B cell (primary cell): ENCODE results near the gene SMIM13. TPM values are rescaled to one million over a fixed set of nuclear protein-coding genes. Genes with fewer than 3 reads are reported as not detected.

Experiments used
- ATAC-seq: fragments of 200-7000 bp; cut with Tn5 transposase; one replicate; pipeline ENCODE4 v1.10.0; 2021; ENCODE audit warnings: low read depth, mild to moderate bottlenecking, moderate number of reproducible peaks, moderate library complexity
- CTCF ChIA-PET: fragments of 350-600 bp; sonication (Branson Sonifier 250); formaldehyde crosslinking; loops from one replicate; lab custom pipeline; 2021; ENCODE audit warnings: antibody characterized with exemption, inconsistent platforms; lab: Charles Lee
- POLR2A ChIA-PET: fragments of 350-600 bp; sonication (Branson Sonifier 250); formaldehyde crosslinking; loops from one replicate; lab custom pipeline; 2021; ENCODE audit warnings: antibody characterized with exemption; lab: Charles Lee
- DNase-seq: peaks from one replicate; pipeline ENCODE4 v3.0.0; 2013
- H2AFZ ChIP-seq: 2 replicates; pipeline ENCODE4 v1.6.1; 2012; ENCODE audit warnings: mild to moderate bottlenecking, low read depth, low read length; ENCODE audit not compliant: insufficient read depth, poor library complexity, severe bottlenecking
- H3K27ac ChIP-seq, 2 donors: 1 replicate in 1 of 2; 2 replicates in 1 of 2; pipeline ENCODE4 v1.5.1; 2012 to 2013; ENCODE audit warnings: low read length in 2 of 2, mild to moderate bottlenecking in 2 of 2, moderate library complexity in 1 of 2
- H3K27me3 ChIP-seq, 4 experiments: fragments of 200-600 bp in 1 of 4; sonication (generic) in 1 of 4; replicated peaks in 1 of 4; 1 replicate in 2 of 4; 2 replicates in 2 of 4; pipeline versions ENCODE4 v1.6.1 to v1.7.0; 2013 to 2016; ENCODE audit warnings: low read length in 3 of 4, mild to moderate bottlenecking in 2 of 4, mixed read lengths in 1 of 4, moderate library complexity in 1 of 4; ENCODE audit not compliant: insufficient read depth in 4 of 4, control insufficient read depth in 3 of 4; ENCODE audit errors: control extremely low read depth in 1 of 4
- H3K36me3 ChIP-seq, 2 experiments: replicated peaks in 1 of 2; 1 replicate in 1 of 2; 2 replicates in 1 of 2; pipeline versions ENCODE4 v1.6.1 to v1.7.1; 2013; ENCODE audit warnings: low read length in 1 of 2; ENCODE audit not compliant: insufficient read depth in 2 of 2, control insufficient read depth in 1 of 2; ENCODE audit errors: control extremely low read depth in 1 of 2, extremely low read depth in 1 of 2
- H3K4me1 ChIP-seq, 2 donors: fragments of 200-600 bp in 1 of 2; sonication (generic) in 1 of 2; 1 replicate in 1 of 2; 2 replicates in 1 of 2; pipeline versions ENCODE4 v1.5.1 to v1.6.1; 2013 to 2017; ENCODE audit warnings: low read length in 2 of 2; ENCODE audit not compliant: control insufficient read depth in 2 of 2, insufficient read depth in 2 of 2
- H3K4me2 ChIP-seq: replicated peaks from 2 replicates; pipeline ENCODE3; 2012; ENCODE audit warnings: mild to moderate bottlenecking, low read depth, low read length; ENCODE audit not compliant: poor library complexity, severe bottlenecking
- H3K4me3 ChIP-seq, 5 experiments: fragments of 200-600 bp in 1 of 5; sonication (generic) in 1 of 5; 1 replicate in 3 of 5; 2 replicates in 2 of 5; pipeline versions ENCODE4 v1.5.1 to v1.7.0; 2011 to 2016; ENCODE audit warnings: low read length in 4 of 5, mild to moderate bottlenecking in 4 of 5, low read depth in 2 of 5, control low read depth in 1 of 5, moderate library complexity in 1 of 5; ENCODE audit not compliant: insufficient read depth in 1 of 5; ENCODE audit errors: control extremely low read depth in 1 of 5, extremely low read depth in 1 of 5
- H3K79me2 ChIP-seq: fragments of 200-600 bp; sonication (generic); one replicate; pipeline ENCODE4 v1.6.0; 2016; ENCODE audit warnings: low read length; ENCODE audit not compliant: control insufficient read depth, insufficient read depth
- H3K9ac ChIP-seq: fragments of 200-600 bp; sonication (generic); 2 replicates; pipeline ENCODE4 v1.6.1; 2017; ENCODE audit warnings: mild to moderate bottlenecking, low read length, moderate library complexity
- H3K9me3 ChIP-seq, 3 donors: one replicate each; pipeline versions ENCODE4 v1.6.1 to v1.7.1; 2013; ENCODE audit warnings: low read length in 2 of 3; ENCODE audit not compliant: control insufficient read depth in 2 of 3, insufficient read depth in 1 of 3; ENCODE audit errors: control extremely low read depth in 1 of 3
- H4K20me1 ChIP-seq: 2 replicates; pipeline ENCODE4 v1.6.0; 2012; ENCODE audit warnings: mild to moderate bottlenecking, low read length; ENCODE audit not compliant: insufficient read depth, control insufficient read depth, poor library complexity, severe bottlenecking
- H3K27ac Mint-ChIP-seq: one replicate; pipeline ENCODE4 v1.8.0; 2021; ENCODE audit warnings: mixed read lengths
- H3K27me3 Mint-ChIP-seq: one replicate; pipeline ENCODE4 v1.8.0; 2021; ENCODE audit warnings: mixed read lengths
- H3K4me1 Mint-ChIP-seq: one replicate; pipeline ENCODE4 v1.8.0; 2021; ENCODE audit warnings: mixed read lengths
- H3K4me3 Mint-ChIP-seq: one replicate; pipeline ENCODE4 v1.8.0; 2021; ENCODE audit warnings: mixed read lengths
- H3K9me3 Mint-ChIP-seq: one replicate; pipeline ENCODE4 v1.8.0; 2022; ENCODE audit warnings: mixed read lengths; ENCODE audit not compliant: insufficient read depth
- EZH2 ChIP-seq: IDR thresholded peaks from 2 replicates; pipeline ENCODE4 v1.6.1; 2012; ENCODE audit warnings: borderline replicate concordance, low read depth, mild to moderate bottlenecking, moderate library complexity, low read length; ENCODE audit not compliant: insufficient read depth, poor library complexity, severe bottlenecking
- WGBS: methylation state at CpG from one replicate; pipeline ENCODE4 v1.1.5; 2013; ENCODE audit warnings: missing lambda C conversion rate; ENCODE audit not compliant: insufficient coverage; 5-methylcytosine and 5-hydroxymethylcytosine counted together
- intact Hi-C: fragments of 100-400 bp; cut with micrococcal nuclease; formaldehyde crosslinking; loops from one replicate; pipeline ENCODE4 v1.10.0; 2022
- polyA plus RNA-seq: library from polyadenylated mRNA; depleted of rRNA; stranded (reverse); fragments of >200 nt; gene quantifications from 2 replicates; pipeline ENCODE4 v1.2.3, GENCODE V29; 2012
- total RNA-seq, 2 donors: library from RNA; stranded (reverse); fragments of 120-200 nt in 1 of 2; gene quantifications; 1 replicate in 1 of 2; 2 replicates in 1 of 2; pipeline versions ENCODE4 v1.2.3 to v1.2.4, GENCODE V29; 2013 to 2022
- TF ChIP-seq, protein P1 (sequence below): fragments of 200-600 bp; IDR thresholded peaks from one replicate; pipeline ENCODE4 v1.8.0; 2022; ENCODE audit warnings: antibody characterized with exemption, mild to moderate bottlenecking

The SMIM13 gene
- total and polyA plus RNA-seq, 2 donors (not counting 1 experiment from before 2014, with no cell fraction given), result 2.1 to 5.5 TPM

DNA sequence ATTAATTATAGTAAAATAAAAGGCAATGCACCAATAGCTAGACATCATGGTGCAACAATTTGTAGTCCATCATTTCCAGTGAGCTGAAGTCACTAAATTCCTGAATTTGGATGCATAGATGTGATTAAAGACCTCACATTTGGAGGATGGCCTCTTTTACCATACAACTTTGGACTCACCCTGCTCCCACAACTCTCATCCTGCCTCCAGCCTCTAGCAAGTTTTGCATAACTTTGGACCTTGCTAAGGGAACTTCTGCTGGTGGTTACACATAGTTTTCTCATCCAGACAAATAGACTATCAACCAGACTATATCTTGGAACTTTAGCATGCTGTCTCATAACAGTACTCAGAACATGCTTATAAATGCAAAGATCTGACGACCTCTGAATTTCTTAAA is 36.8 kb upstream of the SMIM13 start:
- H3K4me3 ChIP-seq, result no peak overlapping the region
- ChIA-PET POLR2A (no interaction called here), CTCF (interaction anchor here (0.7 to 1.1 kb wide), 3 partner anchors 10 to 281 kb away, joined by 3 to 6 read pairs (median 4); no protein-coding TSS in a partner anchor)
- no peaks in the 10 kb centered on the region for H3K4me1 ChIP-seq
- no peak overlapping the region for H3K27ac ChIP-seq
- H4K20me1 ChIP-seq, result no peaks in the 10 kb centered on the region
- no peak overlapping the region for H3K9ac ChIP-seq
- ATAC-seq, result no peak
- Mint-ChIP-seq H3K9me3 (no peaks in the 10 kb centered on the region), H3K4me1 (no peaks in the 10 kb centered on the region), H3K27ac (no peak overlapping the region), H3K27me3 (peaks cover 23% of the 10 kb centered on the region), H3K4me3 (no peak overlapping the region)
- WGBS, result no CpG with 5 or more reads among the region's 1 CpG
- H3K9me3 ChIP-seq, result peaks cover 0 to 4% (median 0%) of the 10 kb centered on the region in 3 donors
- no peak overlapping the region for H3K4me2 ChIP-seq
- no peak overlapping the region for H2AFZ ChIP-seq
- peaks cover 0 to 7% (median 3%) of the 10 kb centered on the region in 4 experiments for H3K27me3 ChIP-seq
- TF ChIP-seq, protein P1, sequence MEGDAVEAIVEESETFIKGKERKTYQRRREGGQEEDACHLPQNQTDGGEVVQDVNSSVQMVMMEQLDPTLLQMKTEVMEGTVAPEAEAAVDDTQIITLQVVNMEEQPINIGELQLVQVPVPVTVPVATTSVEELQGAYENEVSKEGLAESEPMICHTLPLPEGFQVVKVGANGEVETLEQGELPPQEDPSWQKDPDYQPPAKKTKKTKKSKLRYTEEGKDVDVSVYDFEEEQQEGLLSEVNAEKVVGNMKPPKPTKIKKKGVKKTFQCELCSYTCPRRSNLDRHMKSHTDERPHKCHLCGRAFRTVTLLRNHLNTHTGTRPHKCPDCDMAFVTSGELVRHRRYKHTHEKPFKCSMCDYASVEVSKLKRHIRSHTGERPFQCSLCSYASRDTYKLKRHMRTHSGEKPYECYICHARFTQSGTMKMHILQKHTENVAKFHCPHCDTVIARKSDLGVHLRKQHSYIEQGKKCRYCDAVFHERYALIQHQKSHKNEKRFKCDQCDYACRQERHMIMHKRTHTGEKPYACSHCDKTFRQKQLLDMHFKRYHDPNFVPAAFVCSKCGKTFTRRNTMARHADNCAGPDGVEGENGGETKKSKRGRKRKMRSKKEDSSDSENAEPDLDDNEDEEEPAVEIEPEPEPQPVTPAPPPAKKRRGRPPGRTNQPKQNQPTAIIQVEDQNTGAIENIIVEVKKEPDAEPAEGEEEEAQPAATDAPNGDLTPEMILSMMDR, result no peak
- no peaks in the 10 kb centered on the region for H3K79me2 ChIP-seq
- no peaks in the 10 kb centered on the region for H3K36me3 ChIP-seq
- no peak for DNase-seq
- intact Hi-C loops, result no loop called here

DNA sequence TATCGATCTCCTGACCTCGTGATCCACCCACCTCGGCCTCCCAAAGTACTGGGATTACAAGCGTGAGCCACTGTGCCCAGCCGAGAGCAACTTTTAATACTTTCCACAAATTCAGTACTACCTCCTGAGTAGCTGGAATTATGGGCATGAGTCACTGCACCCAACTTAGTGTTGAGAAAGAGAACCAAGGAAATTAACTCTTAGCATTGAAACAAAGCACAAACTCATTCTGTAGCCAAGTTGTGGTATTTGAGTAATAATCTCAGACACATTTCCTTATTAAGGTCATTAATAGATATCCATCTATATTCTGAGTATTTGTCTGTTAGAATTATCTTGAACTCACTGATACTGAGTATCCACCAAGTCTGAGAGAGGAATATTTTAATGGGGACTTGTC is 35.2 kb upstream of the SMIM13 start:
- intact Hi-C loops, result no loop called here
- Histone ChIP-seq H4K20me1 (no peaks in the 10 kb centered on the region), H3K4me3 (no peak overlapping the region), H3K27ac (no peak overlapping the region), H3K27me3 (peaks cover 0 to 4% (median 3%) of the 10 kb centered on the region in 4 experiments), H3K4me2 (no peak overlapping the region), H3K4me1 (no peaks in the 10 kb centered on the region), H3K36me3 (no peaks in the 10 kb centered on the region), H3K9me3 (peaks cover 0 to 4% (median 0%) of the 10 kb centered on the region in 3 donors), H2AFZ (no peak overlapping the region), H3K9ac (no peak overlapping the region), H3K79me2 (no peaks in the 10 kb centered on the region)
- peaks cover 22% of the 10 kb centered on the region for H3K27me3 Mint-ChIP-seq
- no peaks in the 10 kb centered on the region for H3K9me3 Mint-ChIP-seq
- H3K27ac Mint-ChIP-seq, result no peak overlapping the region
- TF ChIP-seq EZH2, result no peak
- TF ChIP-seq, protein P1, result no peak
- CTCF ChIA-PET, result no interaction called here
- H3K4me1 Mint-ChIP-seq, result no peaks in the 10 kb centered on the region
- POLR2A ChIA-PET, result no interaction called here
- H3K4me3 Mint-ChIP-seq, result no peak overlapping the region
- WGBS, result 95% methylated on average over 3 of the region's 5 CpGs
- ATAC-seq (no peak), DNase-seq (no peak)
